Thymus (tissue), 11 donors: ENCODE results near the gene ATP11A. TPM values are rescaled to one million over a fixed set of nuclear protein-coding genes. Genes with fewer than 3 reads are reported as not detected.

Experiments
- DNase-seq, 9 donors: peaks; one replicate each; pipeline ENCODE4 v3.0.0-alpha.2; 2013; ENCODE audit warnings: low spot score in 9 of 9, low read depth in 6 of 9, missing footprints in 1 of 9
- H3K27ac ChIP-seq, 2 donors: one replicate each; pipeline ENCODE4 v1.5.1; 2013; ENCODE audit warnings: control low read depth in 1 of 2, low read depth in 1 of 2, low read length in 1 of 2, mild to moderate bottlenecking in 1 of 2, moderate library complexity in 1 of 2
- H3K27me3 ChIP-seq, 2 donors: one replicate each; pipeline ENCODE4 v1.5.1; 2013; ENCODE audit warnings: low read length in 1 of 2; ENCODE audit not compliant: control insufficient read depth in 2 of 2, insufficient read depth in 1 of 2
- H3K36me3 ChIP-seq, 2 donors: one replicate each; pipeline ENCODE4 v1.5.1; 2013; ENCODE audit warnings: low read length in 1 of 2, mild to moderate bottlenecking in 1 of 2, moderate library complexity in 1 of 2; ENCODE audit not compliant: control insufficient read depth in 2 of 2, insufficient read depth in 2 of 2
- H3K4me1 ChIP-seq, 2 donors: one replicate each; pipeline ENCODE4 v1.5.1; 2013; ENCODE audit warnings: low read length in 2 of 2; ENCODE audit not compliant: control insufficient read depth in 2 of 2, insufficient read depth in 2 of 2
- H3K4me3 ChIP-seq, 2 donors: one replicate each; pipeline ENCODE4 v1.5.1; 2013; ENCODE audit warnings: low read length in 2 of 2, control low read depth in 1 of 2, mild to moderate bottlenecking in 1 of 2
- H3K9me3 ChIP-seq, 2 donors: one replicate each; pipeline ENCODE4 v1.5.1; 2013; ENCODE audit warnings: low read length in 1 of 2, mild to moderate bottlenecking in 1 of 2; ENCODE audit not compliant: control insufficient read depth in 2 of 2, insufficient read depth in 1 of 2
- WGBS: extraction: QIAGEN DNeasy Blood & Tissue Kit; methylation state at CpG from one replicate; pipeline ENCODE4 v1.1.7; 2013; 5-methylcytosine and 5-hydroxymethylcytosine counted together
- polyA plus RNA-seq: library from polyadenylated mRNA; stranded (reverse); fragments of 200-250 nt; gene quantifications from one replicate; pipeline ENCODE4 v1.2.3, GENCODE V29; 2013
- total RNA-seq: library from RNA; stranded (reverse); fragments of 120-200 nt; gene quantifications from one replicate; pipeline ENCODE4 v1.2.4, GENCODE V29; 2013
- donor health status: healthy.

ATP11A gene
- total and polyA plus RNA-seq, 2 donors: 7.1 to 7.2 TPM

DNA sequence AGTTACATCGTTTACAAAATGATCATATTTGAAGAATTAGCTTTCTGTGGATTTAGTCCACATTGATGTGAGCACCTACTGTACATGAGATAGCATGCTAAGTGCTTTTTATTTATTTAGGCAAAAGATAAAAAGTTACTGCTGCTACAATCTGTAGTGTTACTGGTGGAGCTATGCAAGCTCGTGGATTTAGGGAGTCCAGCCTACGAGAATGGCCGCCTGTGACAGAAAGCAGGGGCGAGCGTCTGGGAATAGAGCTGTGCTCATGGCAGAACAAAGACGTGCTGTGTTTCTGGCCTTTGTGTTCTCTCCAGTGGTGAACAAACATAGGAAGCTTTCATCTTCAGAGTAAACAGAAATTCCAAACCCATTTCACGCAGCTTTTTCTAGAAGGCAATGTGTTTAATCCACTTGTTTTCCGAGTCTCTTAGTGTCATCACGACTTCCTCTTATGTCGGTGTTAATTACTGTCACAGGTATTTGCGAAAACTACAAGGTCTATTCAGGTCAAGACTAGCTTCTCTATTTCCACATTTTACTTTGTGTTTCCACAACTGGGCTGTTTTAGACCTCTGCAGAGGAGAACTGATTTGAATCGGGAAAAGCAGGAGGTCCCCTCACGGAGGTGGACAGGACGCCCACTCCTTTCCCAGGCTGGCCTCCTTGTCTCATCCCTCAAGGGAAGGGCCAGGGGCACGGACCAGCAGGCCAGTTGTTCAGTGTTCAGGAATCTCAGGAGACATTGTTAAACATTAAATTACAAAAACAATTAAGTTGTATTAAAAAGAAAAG lies 67.3 kb downstream of the ATP11A start:
- H3K4me1 ChIP-seq: peaks cover 4 to 13% of the 10 kb centered on the region in 2 donors
- H3K36me3 ChIP-seq: no peaks in the 10 kb centered on the region
- no peak for DNase-seq
- H3K9me3 ChIP-seq: peaks cover 0 to 5% of the 10 kb centered on the region in 2 donors
- WGBS: 94% methylated on average over 16 of the region's 16 CpGs
- H3K27me3 ChIP-seq: no peaks in the 10 kb centered on the region
- H3K4me3 ChIP-seq: no peak overlapping the region
- H3K27ac ChIP-seq: no peak overlapping the region

GRCh38 chr13:112757759-112758086 lies 67.9 kb downstream of the ATP11A start:
- H3K36me3 ChIP-seq: no peaks in the 10 kb centered on the region
- H3K27me3 ChIP-seq: no peaks in the 10 kb centered on the region
- WGBS: 89% methylated on average over 10 of the region's 10 CpGs
- peaks cover 4 to 11% of the 10 kb centered on the region in 2 donors for H3K4me1 ChIP-seq
- H3K4me3 ChIP-seq: no peak overlapping the region
- no peak overlapping the region for H3K27ac ChIP-seq
- peaks cover 0 to 5% of the 10 kb centered on the region in 2 donors for H3K9me3 ChIP-seq
- DNase-seq: no peak

DNA sequence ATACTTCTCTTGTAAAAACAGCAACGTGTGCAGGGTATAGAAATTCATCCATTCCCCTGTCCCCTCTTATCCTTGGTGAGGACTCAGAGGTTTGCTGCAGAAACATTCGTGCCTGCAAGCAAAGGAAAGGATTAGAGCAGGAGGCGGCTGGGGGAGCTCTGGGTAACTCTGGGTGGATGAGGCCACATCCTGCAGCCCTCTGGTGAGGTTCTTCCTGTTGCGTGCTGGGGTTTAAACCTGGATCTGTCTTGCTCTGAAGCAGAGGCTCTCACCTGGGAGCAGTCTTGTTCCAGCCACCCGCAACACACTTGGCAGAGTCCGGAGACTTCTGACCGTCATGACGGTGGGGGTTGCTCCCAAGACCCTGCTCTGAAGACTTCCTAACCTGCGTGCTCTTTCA lies 69.2 kb downstream of the ATP11A start:
- WGBS: 62% methylated on average over 9 of the region's 9 CpGs
- no peak overlapping the region for H3K27ac ChIP-seq
- no peak overlapping the region for H3K4me3 ChIP-seq
- peak in 1 of 9 donors; percentile 29 for DNase-seq
- H3K4me1 ChIP-seq: peaks cover 0 to under 1% of the 10 kb centered on the region in 2 donors
- peaks cover 0 to 5% of the 10 kb centered on the region in 2 donors for H3K9me3 ChIP-seq
- no peaks in the 10 kb centered on the region for H3K36me3 ChIP-seq
- no peaks in the 10 kb centered on the region for H3K27me3 ChIP-seq

DNA sequence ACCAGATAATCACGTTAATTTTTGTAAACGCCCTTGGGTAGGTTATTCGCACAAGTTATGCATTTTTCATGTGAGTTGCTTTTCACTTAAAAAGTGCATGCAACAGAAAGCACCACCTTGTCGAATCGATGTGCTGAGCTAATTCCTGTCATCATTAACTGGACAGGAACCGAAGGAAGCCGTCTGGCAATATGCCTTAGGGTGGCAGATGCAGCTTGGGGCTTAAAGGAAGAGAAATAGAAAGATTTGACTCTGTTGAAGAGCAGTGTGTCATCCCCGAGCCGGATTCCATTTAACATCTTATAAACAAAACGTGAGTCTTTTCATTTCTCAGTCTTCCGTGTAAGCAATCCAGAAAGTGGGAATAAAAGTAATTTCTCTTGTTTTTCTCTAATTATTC lies 70.0 kb downstream of the ATP11A start:
- no peak for DNase-seq
- H3K4me1 ChIP-seq: no peaks in the 10 kb centered on the region
- no peak overlapping the region for H3K27ac ChIP-seq
- no peaks in the 10 kb centered on the region for H3K36me3 ChIP-seq
- WGBS: 96% methylated on average over 11 of the region's 11 CpGs
- H3K9me3 ChIP-seq: peaks cover 0 to 5% of the 10 kb centered on the region in 2 donors
- no peak overlapping the region for H3K4me3 ChIP-seq
- no peaks in the 10 kb centered on the region for H3K27me3 ChIP-seq

DNA sequence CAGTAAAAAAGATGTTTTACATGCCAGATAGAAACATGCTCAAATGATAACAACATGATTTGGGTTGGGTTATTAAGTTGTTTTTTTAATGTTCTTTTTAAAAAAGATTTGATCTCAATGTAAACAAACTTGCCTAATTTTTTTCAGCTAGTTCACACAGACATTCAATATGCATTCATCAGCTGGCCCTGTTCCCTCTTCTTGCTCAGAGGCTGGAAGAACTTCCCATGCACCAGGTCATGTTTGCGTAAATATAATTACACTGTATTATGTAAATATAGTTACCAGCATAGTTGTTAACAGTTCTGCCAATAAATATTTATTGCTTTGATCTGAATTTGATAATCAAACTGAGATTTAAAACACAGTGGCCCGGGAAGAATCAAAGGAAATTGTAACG lies 70.6 kb downstream of the ATP11A start:
- no peak overlapping the region for H3K4me3 ChIP-seq
- no peak for DNase-seq
- H3K27me3 ChIP-seq: no peaks in the 10 kb centered on the region
- WGBS: 91% methylated on average over 3 of the region's 3 CpGs
- H3K9me3 ChIP-seq: peaks cover 0 to 5% of the 10 kb centered on the region in 2 donors
- H3K27ac ChIP-seq: no peak overlapping the region
- no peaks in the 10 kb centered on the region for H3K4me1 ChIP-seq
- H3K36me3 ChIP-seq: no peaks in the 10 kb centered on the region

DNA sequence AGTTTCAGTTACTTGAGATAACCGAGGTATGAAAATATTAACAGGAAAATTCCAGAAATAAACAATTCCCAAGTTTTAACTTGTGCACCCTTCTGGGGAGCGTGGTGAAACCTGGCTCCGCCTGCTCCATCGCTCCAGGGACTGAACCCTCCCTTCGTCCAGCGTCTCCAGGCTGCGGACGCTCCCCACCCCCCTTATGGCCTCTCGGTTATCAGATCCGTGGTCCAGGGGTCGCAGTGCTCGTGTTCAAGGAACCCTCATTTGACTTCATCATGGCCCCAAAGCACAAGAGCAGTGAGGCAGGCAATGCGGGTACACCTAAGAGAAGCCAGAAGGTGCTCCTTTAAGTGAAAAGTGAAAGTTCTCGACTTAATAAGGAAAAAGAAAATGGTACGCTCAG lies 71.1 kb downstream of the ATP11A start:
- Histone ChIP-seq H3K4me3 (no peak overlapping the region), H3K27me3 (no peaks in the 10 kb centered on the region), H3K9me3 (peaks cover 0 to 10% of the 10 kb centered on the region in 2 donors), H3K27ac (no peak overlapping the region), H3K36me3 (no peaks in the 10 kb centered on the region), H3K4me1 (no peaks in the 10 kb centered on the region)
- DNase-seq: no peak
- 93% methylated on average over 15 of the region's 15 CpGs for WGBS

GRCh38 chr13:112761701-112762689 lies 72.2 kb downstream of the ATP11A start:
- H3K27ac ChIP-seq: no peak overlapping the region
- no peak for DNase-seq
- 94% methylated on average over 21 of the region's 21 CpGs for WGBS

GRCh38 chr13:112762690-112763080 lies 72.8 kb downstream of the ATP11A start:
- no peak overlapping the region for H3K27ac ChIP-seq
- peaks cover 0 to 1% of the 10 kb centered on the region in 2 donors for H3K4me1 ChIP-seq
- no peak for DNase-seq
- WGBS: 96% methylated on average over 19 of the region's 19 CpGs
- no peaks in the 10 kb centered on the region for H3K27me3 ChIP-seq
- no peak overlapping the region for H3K4me3 ChIP-seq
- peaks cover 0 to 7% of the 10 kb centered on the region in 2 donors for H3K9me3 ChIP-seq
- no peaks in the 10 kb centered on the region for H3K36me3 ChIP-seq

More at GRCh38 chr13:112761701-112762689, 72.2 kb downstream of the ATP11A start:
- Histone ChIP-seq H3K9me3 (peaks cover 0 to 8% of the 10 kb centered on the region in 2 donors), H3K4me1 (no peaks in the 10 kb centered on the region), H3K27me3 (no peaks in the 10 kb centered on the region), H3K4me3 (no peak overlapping the region), H3K36me3 (no peaks in the 10 kb centered on the region)

- WGBS: 94% methylated on average over 11 of the region's 11 CpGs
- H3K27ac ChIP-seq: no peak overlapping the region
- H3K4me1 ChIP-seq: peaks cover 0 to 5% of the 10 kb centered on the region in 2 donors
- peaks cover 2 to 5% of the 10 kb centered on the region in 2 donors for H3K9me3 ChIP-seq
- no peaks in the 10 kb centered on the region for H3K36me3 ChIP-seq
- H3K4me3 ChIP-seq: no peak overlapping the region
- no peak for DNase-seq
- H3K27me3 ChIP-seq: no peaks in the 10 kb centered on the region
These were observed 74.2 kb downstream of the ATP11A start for GRCh38 chr13:112764028-112764427.
